HTERT RPE-1 (cell line): ENCODE measurements around the gene LEKR1.
"Not testable (repeated sequence)": the region's sequence is repeated elsewhere in the genome, so short reads cannot be mapped to it uniquely, and the experiment has no call there.

Experiments used
- in situ Hi-C: fragments of 300-500 bp; cut with MboI; formaldehyde crosslinking; loops from 4 replicates; pipeline ENCODE4 v1.14.3; 2020; ENCODE audit warnings: low sequenced_read_pairs

Gene LEKR1

GRCh38 chr3:156897851-156898250, 71.7 kb downstream of the LEKR1 start:
- in situ Hi-C loops: not testable (repeated sequence)

- in situ Hi-C loops: no loop called here
Measured at GRCh38 chr3:156898296-156898880, 72.2 kb downstream of the LEKR1 start.

- in situ Hi-C loops: no loop called here
Measured at GRCh38 chr3:156899951-156900350, 73.8 kb downstream of the LEKR1 start.

- in situ Hi-C loops: no loop called here
Measured at GRCh38 chr3:156902916-156903315, 76.8 kb downstream of the LEKR1 start.

GRCh38 chr3:156906275-156906674, 80.1 kb downstream of the LEKR1 start:
- in situ Hi-C loops: no loop called here

- in situ Hi-C loops: no loop called here
Measured at GRCh38 chr3:156908398-156908797, 82.2 kb downstream of the LEKR1 start.

- in situ Hi-C loops: no loop called here
Measured at GRCh38 chr3:156910022-156910421, 83.9 kb downstream of the LEKR1 start.

- in situ Hi-C loops: not testable (repeated sequence)
Measured at GRCh38 chr3:156910831-156911230, 84.7 kb downstream of the LEKR1 start.

GRCh38 chr3:156914300-156914699, 88.1 kb downstream of the LEKR1 start:
- in situ Hi-C loops: not testable (repeated sequence)

- in situ Hi-C loops: no loop called here
Measured at GRCh38 chr3:156915372-156915771, 89.2 kb downstream of the LEKR1 start.

GRCh38 chr3:156918746-156919145, 92.6 kb downstream of the LEKR1 start:
- in situ Hi-C loops: no loop called here

- in situ Hi-C loops: no loop called here
Measured at GRCh38 chr3:156919818-156920217, 93.7 kb downstream of the LEKR1 start.

- in situ Hi-C loops: no loop called here
Measured at GRCh38 chr3:156920399-156920798, 94.2 kb downstream of the LEKR1 start.

- in situ Hi-C loops: no loop called here
Measured at GRCh38 chr3:156923349-156923748, 97.2 kb downstream of the LEKR1 start.

- in situ Hi-C loops: no loop called here
Measured at GRCh38 chr3:156938724-156939123, 112.6 kb downstream of the LEKR1 start.

- in situ Hi-C loops: no loop called here
Measured at GRCh38 chr3:156939315-156939714, 113.2 kb downstream of the LEKR1 start.

- in situ Hi-C loops: no loop called here
Measured at GRCh38 chr3:156941311-156941710, 115.2 kb downstream of the LEKR1 start.

- in situ Hi-C loops: no loop called here
Measured at GRCh38 chr3:156948402-156949210, 122.5 kb downstream of the LEKR1 start.

- in situ Hi-C loops: no loop called here
Measured at GRCh38 chr3:156952011-156952410, 125.9 kb downstream of the LEKR1 start.

GRCh38 chr3:156957715-156958114, 131.6 kb downstream of the LEKR1 start:
- in situ Hi-C loops: no loop called here

- in situ Hi-C loops: no loop called here
Measured at GRCh38 chr3:156963096-156963495, 136.9 kb downstream of the LEKR1 start.

- in situ Hi-C loops: no loop called here
Measured at GRCh38 chr3:156964577-156964976, 138.4 kb downstream of the LEKR1 start.
